Upper lobe of right lung (tissue), 1 donor: Measurements from ENCODE around the gene PP2D1. TPM values are rescaled to one million over a fixed set of nuclear protein-coding genes. Genes with fewer than 3 reads are reported as not detected.
"Not testable (repeated sequence)": the region's sequence is repeated elsewhere in the genome, so short reads cannot be mapped to it uniquely, and the experiment has no call there.

Experiments used
- ATAC-seq: fragments of 200-7000 bp; cut with Tn5 transposase; one replicate; pipeline ENCODE4 v1.9.1; 2020; ENCODE audit warnings: mild to moderate bottlenecking, moderate library complexity
- DNase-seq: peaks from one replicate; pipeline ENCODE4 v3.0.0-alpha.2; 2020
- H3K27ac ChIP-seq: fragments of 200-600 bp; one replicate; pipeline ENCODE4 v1.8.0; 2022
- H3K27me3 ChIP-seq: fragments of 200-600 bp; one replicate; pipeline ENCODE4 v1.8.0; 2022; ENCODE audit warnings: mild to moderate bottlenecking
- H3K36me3 ChIP-seq: fragments of 200-600 bp; one replicate; pipeline ENCODE4 v1.8.0; 2022
- H3K4me1 ChIP-seq: fragments of 200-600 bp; one replicate; pipeline ENCODE4 v1.8.0; 2022
- H3K4me3 ChIP-seq: fragments of 200-600 bp; one replicate; pipeline ENCODE4 v1.8.0; 2022; ENCODE audit warnings: mild to moderate bottlenecking
- H3K9me3 ChIP-seq: fragments of 200-600 bp; one replicate; pipeline ENCODE4 v1.8.0; 2022
- intact Hi-C: fragments of 100-400 bp; cut with DNase I; formaldehyde crosslinking; loops from one replicate; pipeline ENCODE4 v1.11.0; 2022
- total RNA-seq: library from RNA; stranded (reverse); fragmentation: NEBNext Ultra II Directional; extraction: Animal tissue kit (Norgen Biotek cat#: 25700); gene quantifications from one replicate; pipeline ENCODE4 v1.2.1, GENCODE V29; 2021
- TF ChIP-seq, protein P1 (sequence below): fragments of 200-600 bp; IDR thresholded peaks from one replicate; pipeline ENCODE4 v1.8.0; 2022; ENCODE audit warnings: antibody characterized with exemption
- donor health status: DM: no; HTN: yes; CAD: no; lungs with severe emphysema.

PP2D1 gene
- total RNA-seq, 1 donor from 2014 or later = not detected

DNA sequence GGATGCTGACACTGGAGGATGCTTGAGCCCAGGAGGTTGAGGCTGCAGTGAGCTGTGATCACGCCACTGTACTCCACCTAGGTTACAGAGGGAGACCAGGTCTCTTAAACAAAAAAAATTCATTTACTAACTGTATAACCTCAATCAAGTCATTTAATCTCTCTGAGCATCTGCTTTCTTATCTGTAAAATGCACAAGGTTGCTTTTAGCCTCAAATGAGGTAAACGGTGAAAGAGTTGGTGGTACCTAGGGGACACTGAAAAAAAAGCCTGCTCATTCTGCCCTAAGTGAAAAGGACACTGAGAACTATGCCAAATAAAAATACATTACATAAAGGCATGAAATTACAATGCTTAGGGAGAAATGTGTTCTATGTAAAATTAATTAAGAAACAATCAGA lies 3.4 kb downstream of the PP2D1 start:
- no peaks in the 10 kb centered on the region for H3K27me3 ChIP-seq
- intact Hi-C loops = no loop called here
- TF ChIP-seq, protein P1, sequence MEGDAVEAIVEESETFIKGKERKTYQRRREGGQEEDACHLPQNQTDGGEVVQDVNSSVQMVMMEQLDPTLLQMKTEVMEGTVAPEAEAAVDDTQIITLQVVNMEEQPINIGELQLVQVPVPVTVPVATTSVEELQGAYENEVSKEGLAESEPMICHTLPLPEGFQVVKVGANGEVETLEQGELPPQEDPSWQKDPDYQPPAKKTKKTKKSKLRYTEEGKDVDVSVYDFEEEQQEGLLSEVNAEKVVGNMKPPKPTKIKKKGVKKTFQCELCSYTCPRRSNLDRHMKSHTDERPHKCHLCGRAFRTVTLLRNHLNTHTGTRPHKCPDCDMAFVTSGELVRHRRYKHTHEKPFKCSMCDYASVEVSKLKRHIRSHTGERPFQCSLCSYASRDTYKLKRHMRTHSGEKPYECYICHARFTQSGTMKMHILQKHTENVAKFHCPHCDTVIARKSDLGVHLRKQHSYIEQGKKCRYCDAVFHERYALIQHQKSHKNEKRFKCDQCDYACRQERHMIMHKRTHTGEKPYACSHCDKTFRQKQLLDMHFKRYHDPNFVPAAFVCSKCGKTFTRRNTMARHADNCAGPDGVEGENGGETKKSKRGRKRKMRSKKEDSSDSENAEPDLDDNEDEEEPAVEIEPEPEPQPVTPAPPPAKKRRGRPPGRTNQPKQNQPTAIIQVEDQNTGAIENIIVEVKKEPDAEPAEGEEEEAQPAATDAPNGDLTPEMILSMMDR = no peak
- H3K4me3 ChIP-seq = no peak overlapping the region
- no peaks in the 10 kb centered on the region for H3K9me3 ChIP-seq
- no peaks in the 10 kb centered on the region for H3K36me3 ChIP-seq
- DNase-seq (no peak), ATAC-seq (no peak)
- no peaks in the 10 kb centered on the region for H3K4me1 ChIP-seq
- no peak overlapping the region for H3K27ac ChIP-seq

DNA sequence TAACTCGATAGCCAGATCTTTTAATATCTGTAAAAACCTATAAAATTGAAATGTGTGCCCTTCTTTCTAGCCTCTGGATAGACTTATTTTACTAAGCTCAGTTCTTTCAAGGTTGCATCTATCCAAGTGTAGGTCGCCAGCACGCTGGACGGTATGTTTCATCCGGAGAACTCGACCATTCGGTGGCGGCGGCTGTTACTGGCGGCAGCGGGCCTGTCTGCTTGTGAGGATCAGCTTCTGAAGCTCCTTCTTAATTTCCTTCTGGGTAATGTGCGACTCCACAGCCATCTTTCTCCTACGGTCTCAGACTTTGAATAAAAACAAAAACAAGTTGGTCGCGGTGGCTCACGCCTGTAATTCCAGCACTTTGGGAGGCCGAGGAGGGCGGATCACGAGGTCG lies 4.1 kb downstream of the PP2D1 start:
- Histone ChIP-seq H3K27me3 (no peaks in the 10 kb centered on the region), H3K4me3 (no peak overlapping the region), H3K4me1 (no peaks in the 10 kb centered on the region), H3K9me3 (no peaks in the 10 kb centered on the region), H3K27ac (no peak overlapping the region), H3K36me3 (no peaks in the 10 kb centered on the region)
- DNase-seq = no peak
- intact Hi-C loops = no loop called here
- TF ChIP-seq, protein P1 = no peak
- no peak for ATAC-seq

DNA sequence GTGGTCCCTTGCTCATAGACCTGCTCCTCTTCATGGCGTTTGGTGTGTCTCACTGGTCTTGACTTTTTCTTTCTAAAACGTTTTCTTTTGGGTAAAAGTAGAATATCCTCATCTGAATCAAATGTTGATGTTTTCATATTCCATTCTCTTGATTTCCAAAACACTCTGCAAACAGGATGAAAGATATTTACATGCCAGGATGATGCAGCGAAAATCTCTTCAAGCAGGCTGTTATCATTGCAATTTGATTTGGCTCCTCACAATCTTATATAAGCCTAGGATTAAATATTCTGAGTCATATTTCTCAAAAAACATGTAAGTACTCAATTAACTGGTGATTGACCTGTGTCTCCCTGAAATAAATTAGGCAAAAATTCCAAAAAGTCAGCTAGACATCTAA lies 10.1 kb downstream of the PP2D1 start:
- no peak for ATAC-seq
- intact Hi-C loops = no loop called here

DNA sequence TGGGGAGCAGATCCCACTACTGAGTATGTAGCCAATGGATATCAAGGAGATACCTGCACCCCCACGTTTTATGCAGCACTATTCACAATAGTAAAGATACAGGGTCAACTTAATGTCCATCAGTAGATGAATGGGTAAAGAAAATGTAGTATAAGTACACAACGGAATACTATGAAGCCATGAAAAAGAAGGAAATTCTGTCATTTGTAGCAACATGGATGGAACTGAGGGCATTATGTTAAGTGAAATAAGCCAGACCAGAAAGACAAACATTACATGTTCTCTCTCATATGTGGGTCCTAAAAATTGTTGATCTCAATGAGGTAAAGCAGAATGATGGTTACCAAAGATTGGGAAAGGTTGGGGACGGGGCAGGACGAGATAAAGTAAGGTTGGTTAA lies 14.6 kb downstream of the PP2D1 start:
- TF ChIP-seq, protein P1 = no peak
- intact Hi-C loops = no loop called here
- ATAC-seq = no peak
- no peak for DNase-seq
- H3K27me3 ChIP-seq = no peaks in the 10 kb centered on the region
- no peaks in the 10 kb centered on the region for H3K9me3 ChIP-seq
- H3K4me3 ChIP-seq = no peak overlapping the region
- H3K4me1 ChIP-seq = no peaks in the 10 kb centered on the region
- H3K36me3 ChIP-seq = no peaks in the 10 kb centered on the region
- H3K27ac ChIP-seq = no peak overlapping the region

More for the DNA sequence above, 10.1 kb downstream of the PP2D1 start:
- no peaks in the 10 kb centered on the region for H3K9me3 ChIP-seq
- no peaks in the 10 kb centered on the region for H3K36me3 ChIP-seq
- no peak for DNase-seq
- H3K4me1 ChIP-seq = no peaks in the 10 kb centered on the region
- H3K27ac ChIP-seq = no peak overlapping the region
- H3K4me3 ChIP-seq = no peak overlapping the region
- H3K27me3 ChIP-seq = no peaks in the 10 kb centered on the region
- TF ChIP-seq, protein P1 = no peak

DNA sequence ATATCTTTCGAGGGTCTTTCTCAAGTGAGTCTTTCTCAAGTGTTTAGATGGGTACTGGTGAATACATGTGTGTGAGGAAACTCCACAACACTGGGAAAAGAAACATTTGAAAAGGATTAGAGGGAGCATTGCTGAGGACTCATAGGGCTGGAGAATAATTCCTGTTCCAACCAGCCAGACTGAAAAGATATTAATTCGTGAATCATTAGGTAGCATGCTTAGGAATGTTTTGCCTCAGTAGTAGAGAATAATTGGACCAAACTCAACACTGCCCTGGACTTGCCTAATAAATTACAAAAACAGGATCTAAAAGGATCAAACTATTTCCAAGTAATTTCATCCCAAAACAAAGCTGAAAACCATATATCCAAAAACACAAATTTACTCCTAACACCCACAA lies 17.3 kb downstream of the PP2D1 start:
- DNase-seq (no peak), ATAC-seq (no peak)
- Histone ChIP-seq H3K4me1 (no peaks in the 10 kb centered on the region), H3K36me3 (no peaks in the 10 kb centered on the region), H3K4me3 (no peak overlapping the region), H3K27me3 (no peaks in the 10 kb centered on the region), H3K27ac (no peak overlapping the region), H3K9me3 (no peaks in the 10 kb centered on the region)
- TF ChIP-seq, protein P1 = no peak
- intact Hi-C loops = no loop called here

DNA sequence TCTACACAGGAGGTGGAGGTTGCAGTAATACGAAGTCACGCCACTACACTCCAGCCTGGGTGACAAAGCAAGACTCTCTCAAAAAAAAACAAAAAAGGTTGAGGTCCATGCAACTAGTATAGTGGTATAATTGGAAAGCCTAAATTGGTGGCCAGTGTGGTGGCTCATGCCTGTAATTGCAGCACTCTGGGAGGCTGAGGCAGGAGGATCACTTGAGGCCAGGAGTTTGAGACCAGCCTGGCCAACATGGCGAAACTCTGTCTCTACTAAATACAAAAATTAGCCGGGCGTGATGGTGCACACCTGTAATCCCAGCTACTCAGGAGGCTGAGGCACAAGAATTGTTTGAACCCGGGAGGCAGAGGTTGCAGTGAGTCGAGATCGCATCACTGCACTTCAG lies 23.2 kb downstream of the PP2D1 start:
- ATAC-seq, H3K4me3 ChIP-seq, H3K27me3 ChIP-seq, H3K4me1 ChIP-seq, DNase-seq, intact Hi-C loops, H3K27ac ChIP-seq, H3K9me3 ChIP-seq: not testable (repeated sequence)
- peaks cover 19% of the 10 kb centered on the region for H3K36me3 ChIP-seq
